PC-3 (cell line): ENCODE results near the gene TUBA4A. TPM values are rescaled to one million over a fixed set of nuclear protein-coding genes. Genes with fewer than 3 reads are reported as not detected.

Source experiments
- ATAC-seq: fragments of 200-7000 bp; cut with Tn5 transposase; 2 replicates; pipeline ENCODE4 v1.9.1; 2020; ENCODE audit warnings: mild to moderate bottlenecking, moderate library complexity
- BruUV-seq: library from RNA; stranded (reverse); fragments of 400-500 nt; replicated peaks from 2 replicates; lab custom pipeline; 2021; lab: Mats Ljungman, UMichigan
- CTCF ChIA-PET: fragments of 300-600 bp; sonication (Branson Sonifier 250); formaldehyde crosslinking; loops from one replicate; lab custom pipeline; 2022; ENCODE audit warnings: antibody characterized with exemption; lab: Charles Lee
- POLR2A ChIA-PET: fragments of 300-600 bp; sonication (Branson Sonifier 250); formaldehyde crosslinking; loops from one replicate; lab custom pipeline; 2022; ENCODE audit warnings: antibody characterized with exemption; ENCODE audit not compliant: unreplicated experiment; lab: Charles Lee
- DNase-seq: peaks from one replicate; pipeline ENCODE4 v3.0.0-alpha.2; 2015
- H2AFZ ChIP-seq: fragments of 300-600 bp; sonication (generic); 2 replicates; pipeline ENCODE4 v1.6.0; 2016; ENCODE audit warnings: antibody characterized with exemption, low read length
- H3F3A ChIP-seq: fragments of 300-600 bp; sonication (generic); one replicate; pipeline ENCODE4 v1.6.0; 2017; ENCODE audit warnings: antibody characterized with exemption, low read length, control low read depth, mild to moderate bottlenecking; ENCODE audit not compliant: unreplicated experiment
- H3K27ac ChIP-seq: fragments of 300-600 bp; sonication (generic); 2 replicates; pipeline ENCODE4 v1.5.1; 2016; ENCODE audit warnings: mild to moderate bottlenecking, low read length
- H3K27me3 ChIP-seq: fragments of 300-600 bp; sonication (generic); 2 replicates; pipeline ENCODE4 v1.6.1; 2016; ENCODE audit warnings: low read length, mixed read lengths
- H3K36me3 ChIP-seq: fragments of 300-600 bp; sonication (generic); 2 replicates; pipeline ENCODE4 v1.6.1; 2016; ENCODE audit warnings: low read depth, mixed run types, low read length, mixed read lengths
- H3K4me1 ChIP-seq: fragments of 300-600 bp; sonication (generic); 2 replicates; pipeline ENCODE4 v1.5.1; 2016; ENCODE audit warnings: low read length; ENCODE audit not compliant: insufficient read depth
- H3K4me2 ChIP-seq: fragments of 300-600 bp; sonication (generic); 2 replicates; pipeline ENCODE4 v1.6.0; 2016; ENCODE audit warnings: low read length
- H3K4me3 ChIP-seq: fragments of 300-600 bp; sonication (generic); 2 replicates; pipeline ENCODE4 v1.5.1; 2016; ENCODE audit warnings: mild to moderate bottlenecking, low read length, mixed read lengths
- H3K79me2 ChIP-seq: fragments of 300-600 bp; sonication (generic); 2 replicates; pipeline ENCODE4 v1.6.1; 2017; ENCODE audit warnings: low read length, mixed read lengths
- H3K9ac ChIP-seq: fragments of 300-600 bp; sonication (generic); 2 replicates; pipeline ENCODE4 v1.6.0; 2016; ENCODE audit warnings: mild to moderate bottlenecking, low read length
- H3K9me2 ChIP-seq: fragments of 300-600 bp; sonication (generic); replicated peaks from 2 replicates; pipeline ENCODE4 v1.6.1; 2016; ENCODE audit warnings: mixed run types, low read length, mixed read lengths
- H3K9me3 ChIP-seq: fragments of 300-600 bp; sonication (generic); 2 replicates; pipeline ENCODE4 v1.6.1; 2016; ENCODE audit warnings: low read length, mixed read lengths
- H4K20me1 ChIP-seq: fragments of 300-600 bp; sonication (generic); 2 replicates; pipeline ENCODE4 v1.6.1; 2016; ENCODE audit warnings: low read length, mixed read lengths
- CTCF ChIP-seq: fragments of 300-600 bp; sonication (generic); conservative IDR thresholded peaks from 2 replicates; pipeline ENCODE4 v1.5.1; 2017; ENCODE audit warnings: antibody characterized with exemption, low read depth, mild to moderate bottlenecking, low read length
- EZH2 ChIP-seq: fragments of 300-600 bp; sonication (generic); IDR thresholded peaks from one replicate; pipeline ENCODE4 v1.6.1; 2017; ENCODE audit warnings: antibody characterized with exemption, mild to moderate bottlenecking, low read length; ENCODE audit not compliant: unreplicated experiment
- EZH2phosphoT487 ChIP-seq: fragments of 300-600 bp; sonication (generic); IDR thresholded peaks from 2 replicates; pipeline ENCODE4 v1.6.1; 2018; ENCODE audit warnings: mild to moderate bottlenecking, antibody characterized with exemption, low read length, borderline replicate concordance
- intact Hi-C: fragments of 100-400 bp; cut with micrococcal nuclease; formaldehyde crosslinking; loops from 2 replicates; pipeline ENCODE4 v1.9.0; 2023
- total RNA-seq: library from RNA; depleted of rRNA; stranded (reverse); fragments of >200 nt; gene quantifications from 2 replicates; pipeline ENCODE4 v1.2.3, GENCODE V29; 2014

The TUBA4A gene
- total RNA-seq, 1 experiment from 2014 or later = 75.4 TPM

DNA sequence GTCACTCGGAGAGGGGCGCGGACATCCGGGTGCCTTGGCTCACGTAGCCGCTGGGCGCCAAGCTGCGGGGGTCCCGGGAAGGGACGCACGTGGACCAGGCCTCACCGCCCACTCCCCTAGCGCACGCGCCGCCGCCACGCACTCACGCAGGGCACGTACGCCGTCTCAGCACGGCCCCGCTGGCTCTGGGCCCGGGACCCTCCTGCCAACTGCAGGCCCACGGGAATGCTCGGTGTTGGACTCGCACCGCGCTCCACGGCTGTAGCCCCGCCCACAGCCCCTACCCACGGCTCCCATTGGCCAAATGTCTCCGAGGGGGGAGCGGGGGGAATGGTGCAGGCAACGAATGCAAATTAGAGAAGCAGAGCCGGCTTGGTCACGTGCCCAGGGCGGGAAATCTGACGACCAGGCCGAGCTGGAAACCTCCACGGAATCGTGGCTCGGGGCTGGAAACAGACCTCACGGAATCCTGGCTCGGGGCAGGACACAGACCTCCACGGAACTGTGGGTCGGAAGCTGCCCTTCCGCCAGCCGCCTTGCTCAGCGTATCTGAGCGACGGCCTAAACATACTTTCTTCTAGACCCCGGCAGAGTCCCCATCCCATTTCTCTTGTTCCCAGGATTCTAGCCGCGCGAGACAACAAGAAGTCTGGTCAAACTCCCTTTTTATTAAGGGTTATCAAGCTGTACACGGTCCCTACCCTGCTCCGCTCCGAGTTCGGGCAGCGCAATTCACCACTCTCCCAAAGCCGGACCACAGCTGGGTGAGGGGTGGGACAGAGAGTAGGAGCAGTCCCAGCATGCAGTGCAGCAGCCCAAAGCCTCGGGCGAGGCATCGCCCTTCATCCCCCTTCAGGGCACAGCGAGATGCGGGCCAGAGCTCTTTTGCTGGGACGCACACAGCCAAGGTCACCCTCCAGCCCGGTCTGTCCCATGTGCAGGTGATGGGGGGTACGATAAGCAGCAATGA is 34.7 kb downstream of the TUBA4A start, which contains the start of gene ABCB6:
Gene ABCB6, minus strand, starts transcription at position 227 of the 970 bp plus-strand sequence. CDS start 285 bp downstream, outside the sequence.
- Histone ChIP-seq H3K79me2 (peaks cover 8% of the 10 kb centered on the region; the same call in 1 of the 2 replicates), H3K27me3 (no peaks in the 10 kb centered on the region), H3F3A (peaks cover 3% of the 10 kb centered on the region), H3K4me3 (peak within 1 kb of the TSS; percentile 69), H3K27ac (peak within 1 kb of the TSS; percentile 77), H3K9ac (peak within 1 kb of the TSS; percentile 69), H4K20me1 (no peaks in the 10 kb centered on the region), H2AFZ (peak within 1 kb of the TSS; percentile 77), H3K4me1 (peaks cover 19% of the 10 kb centered on the region), H3K4me2 (peak within 1 kb of the TSS; percentile 96), H3K9me2 (no peaks in the 10 kb centered on the region), H3K9me3 (no peaks in the 10 kb centered on the region), H3K36me3 (peaks cover 11% of the 10 kb centered on the region)
- CTCF ChIA-PET = no interaction called here
- POLR2A ChIA-PET = interaction anchor here (0.6 kb wide), 1 partner anchor 42 kb away, joined by 3 read pairs; the partner anchor contains the start of gene CNPPD1
- DNase-seq (peak; percentile 83), ATAC-seq (peak; percentile 66)
- intact Hi-C loops = loop anchor here (1.0 to 2.0 kb wide), 3 partner anchors 30 to 76 kb away; partner anchors contain the start of gene DNAJB2
- TF ChIP-seq EZH2 (no peak), CTCF (no peak), EZH2phosphoT487 (no peak)
- no TSS peak for BruUV-seq

GRCh38 chr2:219218217-219218731 is 35.4 kb downstream of the TUBA4A start:
- peak; percentile 57 for DNase-seq
- peak; percentile 68 for ATAC-seq
- Histone ChIP-seq H3K4me2 (peak overlapping the region; percentile 96), H3K27ac (peak overlapping the region; percentile 77), H3K27me3 (no peaks in the 10 kb centered on the region), H3K9me2 (no peaks in the 10 kb centered on the region), H3F3A (peaks cover 3% of the 10 kb centered on the region), H2AFZ (peak overlapping the region; percentile 77), H3K4me3 (peak overlapping the region; percentile 69), H4K20me1 (no peaks in the 10 kb centered on the region), H3K4me1 (peaks cover 19% of the 10 kb centered on the region), H3K9ac (peak overlapping the region; percentile 69), H3K9me3 (no peaks in the 10 kb centered on the region), H3K36me3 (peaks cover 4% of the 10 kb centered on the region), H3K79me2 (peaks cover 8% of the 10 kb centered on the region; the same call in 1 of the 2 replicates)
- TSS peak; percentile 70 for BruUV-seq
- TF ChIP-seq EZH2 = no peak
- TF ChIP-seq CTCF = no peak; the same call in 1 of the 2 replicates
- no peak for TF ChIP-seq EZH2phosphoT487
- POLR2A ChIA-PET = interaction anchor here (0.6 to 1.0 kb wide), 3 partner anchors 26 to 42 kb away, joined by 3 to 23 read pairs (median 3); partner anchors contain the start of gene CNPPD1
- intact Hi-C loops = loop anchor here (1.0 to 2.0 kb wide), 3 partner anchors 31 to 77 kb away; partner anchors contain the start of gene DNAJB2
- CTCF ChIA-PET = interaction anchor here (0.7 kb wide), 1 partner anchor 223 kb away, joined by 4 read pairs; no protein-coding TSS in a partner anchor
